GM23338 (cell line): ENCODE results near the gene CSF2RB. TPM values are rescaled to one million over a fixed set of nuclear protein-coding genes. Genes with fewer than 3 reads are reported as not detected.
A peak's percentile ranks its signal among the peaks of the same experiment; 100 is the strongest.

Experiments used
- ATAC-seq: fragments of 200-7000 bp; cut with Tn5 transposase; 3 replicates; pipeline ENCODE4 v1.9.1; 2020
- DNase-seq: peaks from one replicate; pipeline ENCODE4 v3.0.0-alpha.2; 2015; ENCODE audit warnings: low spot score
- H2AFZ ChIP-seq: fragments of 200-600 bp; sonication (generic); 2 replicates; pipeline ENCODE4 v1.8.0; 2016; ENCODE audit warnings: antibody characterized with exemption, mild to moderate bottlenecking, moderate library complexity
- H3F3A ChIP-seq: fragments of 200-600 bp; sonication (generic); replicated peaks from 2 replicates; pipeline ENCODE4 v1.8.0; 2017; ENCODE audit warnings: antibody characterized with exemption, mixed run types, low read depth
- H3K27ac ChIP-seq: fragments of 200-600 bp; sonication (generic); 2 replicates; pipeline ENCODE4 v1.6.1; 2016; ENCODE audit warnings: low read depth
- H3K27me3 ChIP-seq: fragments of 200-600 bp; sonication (generic); 2 replicates; pipeline ENCODE4 v1.8.0; 2016; ENCODE audit warnings: mild to moderate bottlenecking, mixed run types, moderate library complexity; ENCODE audit not compliant: insufficient read depth
- H3K36me3 ChIP-seq: fragments of 200-600 bp; sonication (generic); 2 replicates; pipeline ENCODE4 v1.8.0; 2016; ENCODE audit warnings: mild to moderate bottlenecking; ENCODE audit not compliant: insufficient read depth
- H3K4me1 ChIP-seq: fragments of 200-600 bp; sonication (generic); 2 replicates; pipeline ENCODE4 v1.8.0; 2016; ENCODE audit warnings: mild to moderate bottlenecking, moderate library complexity; ENCODE audit not compliant: insufficient read depth
- H3K4me2 ChIP-seq: fragments of 200-600 bp; sonication (generic); 2 replicates; pipeline ENCODE4 v1.7.1; 2017; ENCODE audit warnings: mixed run types
- H3K4me3 ChIP-seq: fragments of 200-600 bp; sonication (generic); 2 replicates; pipeline ENCODE4 v1.6.1; 2016; ENCODE audit warnings: mixed run types
- H3K79me2 ChIP-seq: fragments of 200-600 bp; sonication (generic); replicated peaks from 2 replicates; pipeline ENCODE4 v1.8.0; 2017; ENCODE audit warnings: mild to moderate bottlenecking; ENCODE audit not compliant: insufficient read depth
- H3K9me2 ChIP-seq: fragments of 200-600 bp; sonication (generic); 2 replicates; pipeline ENCODE4 v1.8.0; 2017; ENCODE audit not compliant: insufficient read depth
- H4K20me1 ChIP-seq: fragments of 200-600 bp; sonication (generic); replicated peaks from 2 replicates; pipeline ENCODE4 v1.8.0; 2017; ENCODE audit warnings: mild to moderate bottlenecking; ENCODE audit not compliant: insufficient read depth
- H3K27ac Mint-ChIP-seq: 2 replicates; pipeline ENCODE4 v1.8.0; 2020; ENCODE audit warnings: inconsistent platforms, mild to moderate bottlenecking, moderate library complexity, mixed read lengths
- H3K27me3 Mint-ChIP-seq: 3 replicates; pipeline ENCODE4 v1.8.0; 2022; ENCODE audit warnings: low read depth, mild to moderate bottlenecking, moderate library complexity, mixed read lengths, inconsistent platforms; ENCODE audit not compliant: insufficient read depth, poor library complexity
- H3K36me3 Mint-ChIP-seq: 3 replicates; pipeline ENCODE4 v1.8.0; 2021; ENCODE audit warnings: low read depth, mild to moderate bottlenecking, inconsistent platforms, moderate library complexity, mixed read lengths
- H3K4me1 Mint-ChIP-seq: 3 replicates; pipeline ENCODE4 v1.8.0; 2020; ENCODE audit warnings: mild to moderate bottlenecking, inconsistent platforms, mixed read lengths
- H3K4me3 Mint-ChIP-seq: 3 replicates; pipeline ENCODE4 v1.8.0; 2021; ENCODE audit warnings: moderate library complexity, mild to moderate bottlenecking, inconsistent platforms, mixed read lengths
- H3K9me3 Mint-ChIP-seq: 3 replicates; pipeline ENCODE4 v1.8.0; 2020; ENCODE audit warnings: moderate library complexity, mild to moderate bottlenecking, inconsistent platforms, mixed read lengths
- CREB1 ChIP-seq: fragments of 250-450 bp; sonication (Bioruptor Pico); IDR thresholded peaks from 2 replicates; pipeline ENCODE4 v1.5.0; 2020; ENCODE audit warnings: low read depth, mild to moderate bottlenecking, moderate library complexity
- CTCF ChIP-seq, 2 experiments: fragments of 200-600 bp in 1 of 2; sonication (generic) in 1 of 2; conservative IDR thresholded peaks; 2 replicates each; pipeline versions ENCODE4 v1.5.1 to v1.6.1; 2016 to 2017; ENCODE audit warnings: antibody characterized with exemption in 2 of 2, low read depth in 2 of 2, mild to moderate bottlenecking in 2 of 2, moderate library complexity in 1 of 2
- EZH2 ChIP-seq: fragments of 200-600 bp; sonication (generic); IDR thresholded peaks from one replicate; pipeline ENCODE4 v1.8.0; 2017; ENCODE audit warnings: antibody characterized with exemption, mild to moderate bottlenecking, low read depth; ENCODE audit not compliant: unreplicated experiment
- JUNB ChIP-seq: IDR thresholded peaks from one replicate; pipeline ENCODE4 v1.6.1; 2016; ENCODE audit warnings: antibody characterized with exemption; ENCODE audit not compliant: unreplicated experiment
- NANOG ChIP-seq: IDR thresholded peaks from 2 replicates; pipeline ENCODE4 v1.6.1; 2016; ENCODE audit warnings: antibody characterized with exemption, borderline replicate concordance
- POLR2AphosphoS5 ChIP-seq: IDR thresholded peaks from 2 replicates; pipeline ENCODE4 v1.6.1; 2016; ENCODE audit warnings: antibody characterized with exemption, low read depth
- STAT1 ChIP-seq: IDR thresholded peaks from one replicate; pipeline ENCODE4 v1.6.1; 2016; ENCODE audit warnings: antibody characterized with exemption; ENCODE audit not compliant: unreplicated experiment
- ZNF114 ChIP-seq: fragments of 250-450 bp; sonication (Bioruptor Pico); IDR thresholded peaks from 2 replicates; pipeline ENCODE4 v1.5.0; 2020; ENCODE audit warnings: mild to moderate bottlenecking, moderate library complexity
- ZNF331 ChIP-seq: fragments of 250-450 bp; sonication (Bioruptor Pico); IDR thresholded peaks from 2 replicates; pipeline ENCODE4 v1.5.0; 2020; ENCODE audit warnings: low read depth, mild to moderate bottlenecking, moderate library complexity
- polyA plus RNA-seq: library from polyadenylated mRNA; unstranded; fragments of >200 nt; fragmentation: Nextera tagmentation; extraction: Ambion mirVana; gene quantifications from 2 replicates; pipeline ENCODE4 v1.2.1, GENCODE V29; 2016
- total RNA-seq: library from RNA; depleted of rRNA; stranded (reverse); fragments of >200 nt; shearing (Covaris generic); gene quantifications from 2 replicates; pipeline ENCODE4 v1.2.3, GENCODE V29; 2014
- TF ChIP-seq, protein P1 (sequence below): fragments of 250-450 bp; sonication (Bioruptor Pico); IDR thresholded peaks from 2 replicates; pipeline ENCODE4 v1.5.0; 2020; ENCODE audit warnings: mild to moderate bottlenecking, moderate library complexity

Gene CSF2RB
- total and polyA plus RNA-seq, 2 experiments from 2014 or later, result not detected

DNA sequence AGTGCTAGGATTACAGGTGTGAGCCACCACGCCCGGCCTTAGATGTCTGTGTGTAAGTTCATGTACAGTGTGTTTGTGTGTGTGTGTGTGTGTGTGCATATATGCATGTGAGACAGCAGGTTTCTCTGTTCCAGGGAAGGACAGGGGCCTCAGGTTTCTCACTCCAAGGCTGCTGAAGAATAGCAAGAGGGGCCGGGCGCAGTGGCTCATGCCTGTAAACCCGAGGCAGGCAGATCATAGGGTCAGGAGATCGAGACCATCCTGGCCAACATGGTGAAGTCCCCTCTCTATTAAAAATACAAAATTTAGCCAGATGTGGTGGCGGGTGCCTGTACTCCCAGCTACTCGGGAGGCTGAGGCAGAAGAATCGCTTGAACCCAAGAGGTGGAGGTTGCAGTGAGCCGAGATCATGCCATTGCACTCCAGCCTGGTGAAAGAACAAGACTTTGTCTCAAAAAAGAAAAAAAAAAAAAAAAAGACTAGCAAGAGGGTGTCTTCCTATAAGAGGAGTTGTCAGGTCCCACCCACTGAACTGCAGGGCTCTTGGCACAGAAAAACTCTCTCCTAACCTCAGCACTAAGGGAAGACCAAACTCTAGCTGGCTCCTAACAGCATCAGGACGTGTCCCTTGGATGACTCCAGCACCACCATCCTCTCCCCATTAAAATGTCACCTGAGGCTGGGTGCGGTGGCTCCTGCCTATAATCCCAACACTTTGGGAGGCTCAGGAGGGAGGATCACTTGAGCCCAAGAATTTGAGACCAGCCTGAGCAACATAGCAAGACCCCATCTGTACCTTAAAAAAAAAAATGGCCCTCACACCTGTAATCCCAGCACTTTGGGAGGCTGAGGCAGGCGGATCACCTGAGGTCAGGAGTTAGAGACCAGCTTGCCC is 65.8 kb downstream of the CSF2RB start:
- no peaks in the 10 kb centered on the region for H3K36me3 Mint-ChIP-seq
- H4K20me1 ChIP-seq, result no peaks in the 10 kb centered on the region
- H3K36me3 ChIP-seq, result no peaks in the 10 kb centered on the region
- H3K4me1 Mint-ChIP-seq, result peaks cover 17% of the 10 kb centered on the region
- H2AFZ ChIP-seq, result no peak overlapping the region
- H3K9me3 Mint-ChIP-seq, result no peaks in the 10 kb centered on the region; the same call in 2 of the 3 replicates
- peaks cover 5% of the 10 kb centered on the region for H3K27me3 Mint-ChIP-seq
- no peaks in the 10 kb centered on the region for H3K4me1 ChIP-seq
- no peak overlapping the region for H3K27ac Mint-ChIP-seq
- no peak overlapping the region for H3K27ac ChIP-seq
- H3K79me2 ChIP-seq, result no peaks in the 10 kb centered on the region
- DNase-seq (no peak), ATAC-seq (no peak)
- H3K27me3 ChIP-seq, result no peaks in the 10 kb centered on the region
- H3K4me3 Mint-ChIP-seq, result no peak overlapping the region
- H3K4me2 ChIP-seq, result no peak overlapping the region
- TF ChIP-seq CREB1 (CRISPR knock-in tag) (no peak), ZNF114 (CRISPR knock-in tag) (no peak), ZNF331 (CRISPR knock-in tag) (no peak), EZH2 (no peak), POLR2AphosphoS5 (no peak), CTCF (conservative IDR thresholded peaks at IDR 0.05; ENCODE audit: low read depth in 2 of 2) (no peak), NANOG (no peak)
- H3F3A ChIP-seq, result no peaks in the 10 kb centered on the region
- H3K9me2 ChIP-seq, result no peaks in the 10 kb centered on the region
- H3K4me3 ChIP-seq, result no peak overlapping the region

DNA sequence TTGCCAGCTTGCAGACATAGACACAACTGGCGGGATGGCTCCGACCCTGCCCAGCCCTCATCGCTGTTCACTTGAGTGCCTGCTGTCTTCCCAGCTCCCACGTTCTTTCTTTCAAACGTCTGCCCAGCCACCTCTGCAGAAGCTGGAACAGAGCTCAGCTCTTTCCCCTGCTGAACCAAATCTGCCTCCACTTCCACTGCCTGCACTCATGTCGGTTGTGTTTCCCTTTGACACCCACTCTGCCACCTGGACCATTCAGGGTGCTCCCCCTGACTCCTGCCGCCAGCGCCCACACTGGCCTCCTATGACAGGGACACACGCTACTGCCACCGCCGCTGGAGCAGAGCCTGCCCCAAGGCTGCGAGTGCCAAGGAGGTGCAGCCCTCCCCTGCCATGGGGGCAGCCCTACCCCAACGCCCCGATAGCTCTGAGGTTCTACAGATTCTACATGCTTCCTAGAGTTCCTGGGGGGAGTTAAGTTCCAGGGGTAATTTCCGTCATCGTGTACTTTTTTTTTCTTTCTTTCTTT is 67.9 kb downstream of the CSF2RB start:
- Histone ChIP-seq H3K4me3 (no peak overlapping the region), H3K27me3 (no peaks in the 10 kb centered on the region), H3K36me3 (no peaks in the 10 kb centered on the region), H3K9me2 (no peaks in the 10 kb centered on the region; the same call in 1 of the 2 replicates), H3F3A (no peaks in the 10 kb centered on the region), H2AFZ (peak overlapping the region; percentile 82; the same call in 1 of the 2 replicates), H4K20me1 (no peaks in the 10 kb centered on the region), H3K4me2 (no peak overlapping the region), H3K27ac (no peak overlapping the region), H3K4me1 (no peaks in the 10 kb centered on the region), H3K79me2 (no peaks in the 10 kb centered on the region)
- no peak overlapping the region for H3K4me3 Mint-ChIP-seq
- H3K27ac Mint-ChIP-seq, result no peak overlapping the region
- ATAC-seq (no peak), DNase-seq (no peak)
- peaks cover 4% of the 10 kb centered on the region; the same call in 2 of the 3 replicates for H3K36me3 Mint-ChIP-seq
- peaks cover 17% of the 10 kb centered on the region for H3K4me1 Mint-ChIP-seq
- peaks cover 13% of the 10 kb centered on the region for H3K9me3 Mint-ChIP-seq
- peaks cover 2% of the 10 kb centered on the region for H3K27me3 Mint-ChIP-seq
- TF ChIP-seq ZNF331 (CRISPR knock-in tag) (no peak), JUNB (no peak), NANOG (no peak), ZNF114 (CRISPR knock-in tag) (no peak), EZH2 (no peak), STAT1 (no peak), CREB1 (CRISPR knock-in tag) (no peak)
- TF ChIP-seq, protein P1, sequence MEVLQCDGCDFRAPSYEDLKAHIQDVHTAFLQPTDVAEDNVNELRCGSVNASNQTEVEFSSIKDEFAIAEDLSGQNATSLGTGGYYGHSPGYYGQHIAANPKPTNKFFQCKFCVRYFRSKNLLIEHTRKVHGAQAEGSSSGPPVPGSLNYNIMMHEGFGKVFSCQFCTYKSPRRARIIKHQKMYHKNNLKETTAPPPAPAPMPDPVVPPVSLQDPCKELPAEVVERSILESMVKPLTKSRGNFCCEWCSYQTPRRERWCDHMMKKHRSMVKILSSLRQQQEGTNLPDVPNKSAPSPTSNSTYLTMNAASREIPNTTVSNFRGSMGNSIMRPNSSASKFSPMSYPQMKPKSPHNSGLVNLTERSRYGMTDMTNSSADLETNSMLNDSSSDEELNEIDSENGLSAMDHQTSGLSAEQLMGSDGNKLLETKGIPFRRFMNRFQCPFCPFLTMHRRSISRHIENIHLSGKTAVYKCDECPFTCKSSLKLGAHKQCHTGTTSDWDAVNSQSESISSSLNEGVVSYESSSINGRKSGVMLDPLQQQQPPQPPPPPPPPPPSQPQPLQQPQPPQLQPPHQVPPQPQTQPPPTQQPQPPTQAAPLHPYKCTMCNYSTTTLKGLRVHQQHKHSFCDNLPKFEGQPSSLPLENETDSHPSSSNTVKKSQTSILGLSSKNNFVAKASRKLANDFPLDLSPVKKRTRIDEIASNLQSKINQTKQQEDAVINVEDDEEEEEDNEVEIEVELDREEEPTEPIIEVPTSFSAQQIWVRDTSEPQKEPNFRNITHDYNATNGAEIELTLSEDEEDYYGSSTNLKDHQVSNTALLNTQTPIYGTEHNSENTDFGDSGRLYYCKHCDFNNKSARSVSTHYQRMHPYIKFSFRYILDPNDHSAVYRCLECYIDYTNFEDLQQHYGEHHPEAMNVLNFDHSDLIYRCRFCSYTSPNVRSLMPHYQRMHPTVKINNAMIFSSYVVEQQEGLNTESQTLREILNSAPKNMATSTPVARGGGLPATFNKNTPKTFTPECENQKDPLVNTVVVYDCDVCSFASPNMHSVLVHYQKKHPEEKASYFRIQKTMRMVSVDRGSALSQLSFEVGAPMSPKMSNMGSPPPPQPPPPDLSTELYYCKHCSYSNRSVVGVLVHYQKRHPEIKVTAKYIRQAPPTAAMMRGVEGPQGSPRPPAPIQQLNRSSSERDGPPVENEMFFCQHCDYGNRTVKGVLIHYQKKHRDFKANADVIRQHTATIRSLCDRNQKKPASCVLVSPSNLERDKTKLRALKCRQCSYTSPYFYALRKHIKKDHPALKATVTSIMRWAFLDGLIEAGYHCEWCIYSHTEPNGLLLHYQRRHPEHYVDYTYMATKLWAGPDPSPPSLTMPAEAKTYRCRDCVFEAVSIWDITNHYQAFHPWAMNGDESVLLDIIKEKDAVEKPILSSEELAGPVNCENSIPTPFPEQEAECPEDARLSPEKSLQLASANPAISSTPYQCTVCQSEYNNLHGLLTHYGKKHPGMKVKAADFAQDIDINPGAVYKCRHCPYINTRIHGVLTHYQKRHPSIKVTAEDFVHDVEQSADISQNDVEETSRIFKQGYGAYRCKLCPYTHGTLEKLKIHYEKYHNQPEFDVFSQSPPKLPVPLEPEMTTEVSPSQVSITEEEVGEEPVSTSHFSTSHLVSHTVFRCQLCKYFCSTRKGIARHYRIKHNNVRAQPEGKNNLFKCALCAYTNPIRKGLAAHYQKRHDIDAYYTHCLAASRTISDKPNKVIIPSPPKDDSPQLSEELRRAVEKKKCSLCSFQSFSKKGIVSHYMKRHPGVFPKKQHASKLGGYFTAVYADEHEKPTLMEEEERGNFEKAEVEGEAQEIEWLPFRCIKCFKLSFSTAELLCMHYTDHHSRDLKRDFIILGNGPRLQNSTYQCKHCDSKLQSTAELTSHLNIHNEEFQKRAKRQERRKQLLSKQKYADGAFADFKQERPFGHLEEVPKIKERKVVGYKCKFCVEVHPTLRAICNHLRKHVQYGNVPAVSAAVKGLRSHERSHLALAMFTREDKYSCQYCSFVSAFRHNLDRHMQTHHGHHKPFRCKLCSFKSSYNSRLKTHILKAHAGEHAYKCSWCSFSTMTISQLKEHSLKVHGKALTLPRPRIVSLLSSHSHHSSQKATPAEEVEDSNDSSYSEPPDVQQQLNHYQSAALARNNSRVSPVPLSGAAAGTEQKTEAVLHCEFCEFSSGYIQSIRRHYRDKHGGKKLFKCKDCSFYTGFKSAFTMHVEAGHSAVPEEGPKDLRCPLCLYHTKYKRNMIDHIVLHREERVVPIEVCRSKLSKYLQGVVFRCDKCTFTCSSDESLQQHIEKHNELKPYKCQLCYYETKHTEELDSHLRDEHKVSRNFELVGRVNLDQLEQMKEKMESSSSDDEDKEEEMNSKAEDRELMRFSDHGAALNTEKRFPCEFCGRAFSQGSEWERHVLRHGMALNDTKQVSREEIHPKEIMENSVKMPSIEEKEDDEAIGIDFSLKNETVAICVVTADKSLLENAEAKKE (CRISPR knock-in tag), result no peak
